Parathyroid adenoma (tissue), 2 donors: ENCODE data around the gene PDE7B.

Experiments
- H2AFZ ChIP-seq: fragments of 300-600 bp; sonication (generic); one replicate; pipeline ENCODE4 v1.7.0; 2017; ENCODE audit warnings: antibody characterized with exemption, mild to moderate bottlenecking
- H3K27ac ChIP-seq: fragments of 300-600 bp; sonication (generic); one replicate; pipeline ENCODE4 v1.7.0; 2017
- H3K27me3 ChIP-seq: fragments of 300-600 bp; sonication (generic); one replicate; pipeline ENCODE4 v1.7.0; 2017; ENCODE audit warnings: low read length; ENCODE audit not compliant: control insufficient read depth, insufficient read depth
- H3K36me3 ChIP-seq: fragments of 300-600 bp; sonication (generic); one replicate; pipeline ENCODE4 v1.7.0; 2017; ENCODE audit warnings: low read length; ENCODE audit not compliant: control insufficient read depth, insufficient read depth
- H3K4me1 ChIP-seq: fragments of 300-600 bp; sonication (generic); one replicate; pipeline ENCODE4 v1.7.0; 2017; ENCODE audit warnings: control low read depth
- H3K4me2 ChIP-seq: fragments of 300-600 bp; sonication (generic); one replicate; pipeline ENCODE4 v1.7.0; 2017; ENCODE audit warnings: low read length
- H3K4me3 ChIP-seq: fragments of 300-600 bp; sonication (generic); one replicate; pipeline ENCODE4 v1.7.0; 2017; ENCODE audit warnings: low read depth, low read length
- H3K79me2 ChIP-seq: fragments of 300-600 bp; sonication (generic); one replicate; pipeline ENCODE4 v1.7.0; 2017; ENCODE audit warnings: control low read depth
- H3K9ac ChIP-seq: fragments of 300-600 bp; sonication (generic); one replicate; pipeline ENCODE4 v1.7.0; 2017; ENCODE audit warnings: mild to moderate bottlenecking
- H3K9me3 ChIP-seq: fragments of 300-600 bp; sonication (generic); one replicate; pipeline ENCODE4 v1.7.0; 2017; ENCODE audit warnings: low read length; ENCODE audit not compliant: control insufficient read depth
- CTCF ChIP-seq: fragments of 300-600 bp; sonication (generic); IDR thresholded peaks from one replicate; pipeline ENCODE4 v1.7.0; 2017; ENCODE audit warnings: antibody characterized with exemption, mild to moderate bottlenecking
- donor health status: primary hyperparathyroidism.

Gene PDE7B

GRCh38 chr6:136089876-136090275, 238.4 kb downstream of the PDE7B start:
- Histone ChIP-seq H3K27me3 (no peaks in the 10 kb centered on the region), H3K36me3 (no peaks in the 10 kb centered on the region), H3K4me2 (no peak overlapping the region), H3K4me1 (peaks cover 3% of the 10 kb centered on the region), H3K79me2 (peaks cover 3% of the 10 kb centered on the region), H3K9ac (no peak overlapping the region), H3K27ac (no peak overlapping the region), H3K9me3 (no peaks in the 10 kb centered on the region), H2AFZ (no peak overlapping the region), H3K4me3 (no peak overlapping the region)
- TF ChIP-seq CTCF, result no peak

GRCh38 chr6:136090929-136091328, 239.4 kb downstream of the PDE7B start:
- Histone ChIP-seq H3K4me1 (peaks cover 3% of the 10 kb centered on the region), H3K9me3 (no peaks in the 10 kb centered on the region), H3K79me2 (peaks cover 3% of the 10 kb centered on the region), H3K4me2 (no peak overlapping the region), H3K27ac (no peak overlapping the region), H2AFZ (no peak overlapping the region), H3K36me3 (no peaks in the 10 kb centered on the region), H3K9ac (no peak overlapping the region), H3K27me3 (no peaks in the 10 kb centered on the region), H3K4me3 (no peak overlapping the region)
- no peak for TF ChIP-seq CTCF

- Histone ChIP-seq H3K27me3 (no peaks in the 10 kb centered on the region), H3K4me1 (peaks cover 3% of the 10 kb centered on the region), H3K4me3 (no peak overlapping the region), H3K36me3 (no peaks in the 10 kb centered on the region), H3K9ac (no peak overlapping the region), H3K9me3 (no peaks in the 10 kb centered on the region), H3K4me2 (no peak overlapping the region), H3K27ac (no peak overlapping the region), H3K79me2 (peaks cover 3% of the 10 kb centered on the region), H2AFZ (no peak overlapping the region)
- no peak for TF ChIP-seq CTCF
These were observed 241.4 kb downstream of the PDE7B start for GRCh38 chr6:136092897-136093296.

GRCh38 chr6:136093835-136094234, 242.3 kb downstream of the PDE7B start:
- TF ChIP-seq CTCF, result no peak
- no peaks in the 10 kb centered on the region for H3K36me3 ChIP-seq
- no peaks in the 10 kb centered on the region for H3K9me3 ChIP-seq
- no peak overlapping the region for H3K27ac ChIP-seq
- no peak overlapping the region for H3K9ac ChIP-seq
- peaks cover 3% of the 10 kb centered on the region for H3K4me1 ChIP-seq
- H3K27me3 ChIP-seq, result no peaks in the 10 kb centered on the region
- H3K79me2 ChIP-seq, result peaks cover 3% of the 10 kb centered on the region
- no peak overlapping the region for H3K4me2 ChIP-seq
- H2AFZ ChIP-seq, result no peak overlapping the region
- no peak overlapping the region for H3K4me3 ChIP-seq

GRCh38 chr6:136094812-136095211, 243.3 kb downstream of the PDE7B start:
- H2AFZ ChIP-seq, result no peak overlapping the region
- peaks cover 3% of the 10 kb centered on the region for H3K4me1 ChIP-seq
- no peak for TF ChIP-seq CTCF
- no peak overlapping the region for H3K4me2 ChIP-seq
- H3K27ac ChIP-seq, result no peak overlapping the region
- H3K9me3 ChIP-seq, result no peaks in the 10 kb centered on the region
- no peaks in the 10 kb centered on the region for H3K79me2 ChIP-seq
- no peak overlapping the region for H3K9ac ChIP-seq
- no peaks in the 10 kb centered on the region for H3K27me3 ChIP-seq
- H3K36me3 ChIP-seq, result no peaks in the 10 kb centered on the region
- H3K4me3 ChIP-seq, result no peak overlapping the region
